ENCODE data around the gene NAV2.
A peak's percentile ranks its signal among the peaks of the same experiment; 100 is the strongest.

The NAV2 gene

GRCh38 chr11:20156876-20157613, 444.4 kb downstream of the NAV2 start:
- in situ Hi-C loops (cut with MboI; ENCODE audit: low pct_unique_long_range_greater_than_20kb, low sequenced_read_pairs, unreplicated experiment) = loop anchor here (25.0 kb wide), 1 partner anchor 455 kb away; no protein-coding TSS in a partner anchor
- TF ChIP-seq CTCF (IDR thresholded peaks at IDR 0.05; ENCODE audit: extremely low read depth, insufficient read depth, missing control alignments) = no peak
- DNase-seq (ENCODE audit: low spot score) = peak; percentile 27

GRCh38 chr11:20157728-20158127, 445.1 kb downstream of the NAV2 start:
- peak; percentile 31 for DNase-seq (ENCODE audit: low spot score)
- in situ Hi-C loops (cut with MboI; ENCODE audit: low pct_unique_long_range_greater_than_20kb, low sequenced_read_pairs, unreplicated experiment) = loop anchor here (25.0 kb wide), 1 partner anchor 455 kb away; no protein-coding TSS in a partner anchor
- TF ChIP-seq CTCF (IDR thresholded peaks at IDR 0.05; ENCODE audit: extremely low read depth, insufficient read depth, missing control alignments) = no peak

GRCh38 chr11:20158597-20159257, 446.1 kb downstream of the NAV2 start:
- in situ Hi-C loops (cut with MboI; ENCODE audit: low pct_unique_long_range_greater_than_20kb, low sequenced_read_pairs, unreplicated experiment) = loop anchor here (25.0 kb wide), 1 partner anchor 454 kb away; no protein-coding TSS in a partner anchor
- DNase-seq (ENCODE audit: low spot score) = peak; percentile 45
- no peak for TF ChIP-seq CTCF (IDR thresholded peaks at IDR 0.05; ENCODE audit: extremely low read depth, insufficient read depth, missing control alignments)

GRCh38 chr11:20159466-20160381, 447.1 kb downstream of the NAV2 start:
- TF ChIP-seq CTCF (IDR thresholded peaks at IDR 0.05; ENCODE audit: extremely low read depth, insufficient read depth, missing control alignments) = no peak
- in situ Hi-C loops (cut with MboI; ENCODE audit: low pct_unique_long_range_greater_than_20kb, low sequenced_read_pairs, unreplicated experiment) = loop anchor here (25.0 kb wide), 1 partner anchor 453 kb away; no protein-coding TSS in a partner anchor
- DNase-seq (ENCODE audit: low spot score) = peak; percentile 10

GRCh38 chr11:20160425-20161229, 448.0 kb downstream of the NAV2 start, which contains the start of gene DBX1:
TSS of gene DBX1 (minus strand) at chr11:20160475. CDS start at chr11:20160324, 151 bp downstream.
- TF ChIP-seq CTCF (IDR thresholded peaks at IDR 0.05; ENCODE audit: extremely low read depth, insufficient read depth, missing control alignments) = no peak
- in situ Hi-C loops (cut with MboI; ENCODE audit: low pct_unique_long_range_greater_than_20kb, low sequenced_read_pairs, unreplicated experiment) = loop anchor here (25.0 kb wide), 1 partner anchor 452 kb away; no protein-coding TSS in a partner anchor
- DNase-seq (ENCODE audit: low spot score) = peak; percentile 11

Data from GM13977 (cell line).